Jurkat, Clone E6-1 (cell line): ENCODE results near the gene KCTD2.
"Not testable (repeated sequence)": the region's sequence is repeated elsewhere in the genome, so short reads cannot be mapped to it uniquely, and the experiment has no call there.

ENCODE experiments used
- DNase-seq: peaks from one replicate; pipeline ENCODE4 v3.0.0-alpha.2; 2011; ENCODE audit warnings: low read depth, low spot score
- H3K4me3 ChIP-seq: 2 replicates; pipeline ENCODE4 v1.5.1; 2011; ENCODE audit warnings: mild to moderate bottlenecking, low read length, control low read depth, moderate library complexity

KCTD2 gene

DNA sequence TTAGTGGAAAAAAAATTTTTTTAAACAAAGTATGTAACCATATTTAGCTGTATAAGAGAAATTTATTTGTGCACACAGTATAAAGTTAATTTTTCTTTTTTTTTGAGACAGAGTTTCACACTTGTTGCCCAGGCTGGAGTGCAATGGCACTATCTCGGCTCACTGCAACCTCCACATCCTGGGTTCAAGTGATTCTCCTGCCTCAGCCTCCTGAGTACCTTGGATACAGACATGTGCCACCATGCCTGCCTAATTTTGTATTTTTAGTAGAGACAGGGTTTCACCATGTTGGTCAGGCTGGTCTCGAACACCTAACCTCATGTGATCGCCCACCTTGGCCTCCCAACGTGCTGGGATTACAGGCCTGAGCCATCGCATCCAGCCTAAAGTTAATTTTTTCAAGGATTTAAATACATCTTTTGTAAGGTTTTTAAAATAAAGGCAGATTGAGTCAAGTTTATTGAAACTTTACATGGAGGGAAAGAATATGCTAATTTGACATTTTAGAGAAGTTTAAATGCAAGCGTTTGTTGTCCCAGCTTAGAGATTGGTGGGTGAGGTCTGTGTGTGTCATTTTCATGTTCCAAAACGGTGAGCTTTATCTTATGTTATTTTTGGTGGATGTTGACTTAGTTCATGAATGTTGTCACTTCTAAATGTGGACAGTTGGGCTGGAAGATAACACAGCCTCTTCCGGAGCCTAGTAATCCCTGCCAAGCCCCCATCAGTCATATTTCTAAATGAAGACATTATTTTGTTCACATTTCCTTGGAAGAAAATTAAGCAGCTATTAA, 24.6 kb downstream of the KCTD2 start:
- not testable (repeated sequence) for DNase-seq, H3K4me3 ChIP-seq

DNA sequence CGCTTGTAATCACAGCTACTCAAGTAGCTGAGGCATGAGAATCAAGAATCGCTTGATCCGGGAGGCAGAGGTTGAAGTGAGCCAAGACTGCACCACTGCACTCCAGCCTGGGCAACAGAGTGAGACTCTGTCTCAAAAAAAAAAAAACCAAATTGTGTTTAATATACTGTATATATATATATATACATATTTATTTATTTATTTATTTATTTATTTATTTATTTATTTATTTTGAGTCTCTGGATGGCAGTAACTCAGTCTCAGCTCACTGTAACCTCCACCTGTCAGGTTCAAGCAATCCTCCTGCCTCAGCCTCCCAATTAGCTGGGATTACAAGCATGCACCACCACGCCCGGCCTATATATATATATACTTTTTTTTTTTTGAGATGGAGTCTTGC, 25.9 kb downstream of the KCTD2 start:
- DNase-seq, H3K4me3 ChIP-seq: not testable (repeated sequence)

DNA sequence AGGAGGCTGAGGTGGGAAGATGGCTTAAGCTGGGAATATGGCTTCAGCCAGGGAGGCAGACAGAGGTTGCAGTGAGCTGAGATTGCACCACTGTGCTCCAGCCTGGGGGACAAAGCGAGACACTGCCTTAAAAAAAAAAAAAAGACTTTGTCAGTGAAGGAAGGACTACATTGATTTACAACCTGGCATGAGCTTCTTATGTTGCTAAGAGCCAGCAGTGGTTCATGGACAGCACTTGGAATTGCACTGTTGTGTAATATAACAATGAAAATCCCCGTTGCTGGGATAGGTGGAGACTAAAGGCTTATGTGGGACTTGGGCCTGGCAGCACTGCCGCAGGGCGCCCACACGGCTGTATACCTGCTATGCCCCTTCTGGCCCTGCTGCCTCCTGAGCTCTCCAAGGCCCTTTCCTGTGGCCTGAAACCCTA, 26.6 kb downstream of the KCTD2 start:
- DNase-seq, result no peak
- H3K4me3 ChIP-seq, result no peak overlapping the region

DNA sequence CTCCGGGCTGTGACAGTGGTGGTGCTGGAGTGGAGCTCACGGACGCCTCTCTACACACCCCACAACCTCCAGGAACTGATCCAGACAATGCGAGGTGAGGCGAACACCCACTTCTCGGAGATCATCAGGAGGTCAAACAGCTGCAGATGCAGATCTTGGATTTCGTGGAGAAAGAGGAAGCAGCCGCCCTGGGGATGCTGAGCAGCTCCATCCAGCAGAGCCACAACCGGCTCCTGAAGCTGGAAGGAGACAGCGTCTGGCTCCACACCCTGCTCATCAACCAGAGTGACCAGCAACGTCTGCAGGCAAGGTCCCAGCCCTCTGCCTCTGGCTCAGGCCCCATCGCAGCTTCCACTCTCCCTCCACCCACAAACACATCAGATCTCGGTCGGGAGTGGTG, 27.5 kb downstream of the KCTD2 start:
- DNase-seq, result no peak
- no peak overlapping the region for H3K4me3 ChIP-seq

DNA sequence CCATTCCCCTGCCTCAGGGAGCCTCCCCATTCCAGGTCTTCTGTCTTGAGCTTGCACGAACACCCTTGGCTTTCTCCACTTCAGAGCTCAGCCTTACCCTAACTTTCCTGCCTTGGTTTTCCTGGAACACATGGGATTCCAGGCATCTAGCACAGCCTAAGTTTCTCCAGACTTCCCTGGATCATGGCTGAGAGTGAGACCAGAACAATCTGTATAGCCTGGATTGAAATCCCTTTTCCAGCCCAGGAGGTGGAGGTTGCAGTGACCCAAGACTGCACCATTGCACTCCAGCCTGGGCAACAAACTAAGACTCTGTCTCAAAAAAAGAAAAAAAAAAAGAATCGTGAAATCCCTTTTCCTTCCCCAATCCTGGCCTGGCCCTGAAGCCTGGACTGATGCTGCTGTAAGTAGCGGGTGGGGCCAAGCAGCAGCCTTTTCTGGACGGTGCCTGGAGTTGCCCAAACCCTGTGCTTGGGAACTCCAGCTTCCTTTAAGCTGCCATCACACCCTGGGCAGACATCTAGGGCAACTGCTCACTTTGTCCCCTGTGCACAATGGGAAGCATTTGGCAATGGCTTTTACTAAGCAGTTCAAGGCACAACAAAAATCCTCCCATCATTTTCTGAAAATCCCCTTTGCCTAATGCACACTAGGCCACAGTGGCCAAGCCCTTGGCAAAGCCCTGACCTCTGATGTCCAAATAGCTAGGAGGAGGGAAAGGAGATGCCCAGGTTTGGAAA, 28.7 kb downstream of the KCTD2 start:
- DNase-seq, result no peak
- H3K4me3 ChIP-seq, result no peak overlapping the region

DNA sequence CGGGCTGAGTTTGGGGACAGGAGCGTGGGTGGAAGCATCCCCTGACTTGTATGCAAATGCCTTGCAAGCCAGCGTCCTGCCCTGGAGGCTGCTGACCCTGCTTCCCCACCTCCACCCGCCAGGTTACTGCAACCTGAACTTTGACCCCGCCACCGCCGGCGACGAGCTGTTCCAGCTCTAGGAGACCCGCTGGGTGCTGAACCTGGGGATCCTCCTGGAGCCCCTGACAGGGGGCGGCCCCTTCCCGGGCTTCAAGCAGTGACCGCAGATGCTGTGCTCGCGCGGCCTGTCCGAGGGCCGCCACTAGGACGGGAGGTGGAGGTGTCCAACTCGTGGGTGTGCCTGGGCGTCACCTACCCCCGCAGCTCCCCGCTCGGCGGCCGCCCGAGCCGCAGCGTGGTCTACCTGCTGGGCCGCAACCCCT, 30.1 kb downstream of the KCTD2 start:
- H3K4me3 ChIP-seq, result no peak overlapping the region
- DNase-seq, result no peak

DNA sequence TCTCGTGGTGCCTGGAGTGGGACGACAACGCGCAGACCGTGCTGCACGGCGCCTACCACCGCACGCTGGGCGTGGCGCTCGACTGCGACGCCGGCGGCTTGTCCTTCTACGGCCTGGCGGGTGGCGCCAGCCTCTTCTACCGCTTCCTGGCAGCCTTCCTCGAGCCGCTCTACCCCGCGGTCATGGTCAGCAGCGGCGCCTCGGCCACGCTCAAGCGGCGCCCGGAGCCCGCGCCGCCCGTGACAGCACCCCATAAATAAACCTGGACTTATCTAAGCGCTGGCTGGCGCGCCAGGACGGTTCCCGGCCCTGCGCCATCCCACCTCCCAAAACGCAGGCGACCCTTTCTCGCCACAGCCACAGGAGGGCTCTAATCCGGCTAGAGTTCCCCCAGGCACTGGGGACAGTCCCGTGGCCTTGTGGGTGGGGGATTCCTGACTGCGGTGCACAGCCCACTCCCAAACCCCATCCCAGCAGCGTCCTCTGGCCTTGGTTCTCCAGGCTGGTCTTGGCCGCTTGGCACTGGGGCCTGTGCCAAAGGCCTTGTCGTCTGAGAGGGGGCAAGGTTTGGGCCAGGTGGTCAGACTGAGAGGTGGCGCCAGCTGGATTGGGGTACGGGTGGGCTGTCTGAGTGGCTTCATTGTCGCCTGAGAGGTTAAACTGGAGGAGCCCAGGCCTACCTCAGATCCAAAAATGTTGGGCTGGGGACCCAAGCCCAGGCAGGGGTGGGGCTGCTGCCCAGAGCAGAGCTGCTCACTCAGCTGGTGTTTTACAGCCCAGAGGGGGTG, 30.7 kb downstream of the KCTD2 start:
- DNase-seq, result no peak
- no peak overlapping the region for H3K4me3 ChIP-seq

DNA sequence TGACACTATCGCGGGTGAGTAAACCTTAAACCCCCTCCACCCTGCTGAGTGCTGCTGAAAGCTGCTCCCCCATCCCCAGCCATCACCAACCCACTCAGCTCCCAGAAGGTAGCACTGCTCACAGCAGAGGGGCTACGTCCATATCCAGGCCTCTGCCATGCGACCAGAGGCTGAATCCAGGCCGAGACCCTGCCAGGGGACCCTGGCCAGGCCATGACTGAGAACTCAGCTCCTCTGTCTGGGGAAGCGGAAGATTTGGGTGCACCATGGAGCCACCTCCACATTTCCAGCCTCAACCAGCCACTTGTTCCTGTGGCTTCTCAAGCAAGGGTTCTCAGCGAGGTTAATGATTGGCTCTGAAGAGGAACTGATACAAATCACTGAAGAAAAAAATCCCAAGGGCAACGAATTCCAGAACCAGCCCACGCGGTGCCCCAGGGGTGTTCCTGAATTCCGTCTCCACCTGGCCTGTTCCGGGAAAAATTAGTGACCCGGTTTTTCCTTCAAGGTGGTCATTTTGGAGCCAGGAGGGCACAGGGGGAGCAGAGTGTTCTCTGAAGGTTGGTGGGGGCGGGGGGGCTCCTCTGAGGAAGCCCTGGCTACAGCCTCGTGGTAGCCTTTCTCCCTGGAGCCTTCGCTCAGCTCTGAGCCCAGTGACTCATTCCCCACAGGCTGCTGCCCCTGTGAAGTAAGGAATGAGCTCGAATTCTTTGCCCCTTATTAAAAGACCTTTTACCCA, 31.4 kb downstream of the KCTD2 start:
- DNase-seq, result no peak
- H3K4me3 ChIP-seq, result no peak overlapping the region

DNA sequence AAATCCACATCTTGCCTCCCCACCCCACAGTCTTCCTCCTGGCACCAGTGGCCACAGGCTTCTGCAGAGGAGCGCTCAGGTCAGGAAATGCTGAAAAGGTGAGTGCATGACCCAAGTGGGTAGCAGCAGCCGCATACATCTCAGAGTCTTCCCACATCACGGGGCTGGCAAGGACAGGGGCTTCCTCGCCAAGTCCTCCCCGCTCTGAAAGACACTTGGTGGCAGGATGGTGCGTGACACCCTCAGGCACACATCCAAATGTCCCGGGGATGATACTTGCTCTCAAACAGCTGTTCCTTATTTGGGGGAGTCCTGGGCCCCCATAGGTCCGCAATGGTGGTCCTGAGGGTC, 32.0 kb downstream of the KCTD2 start:
- H3K4me3 ChIP-seq, result no peak overlapping the region
- DNase-seq, result no peak

DNA sequence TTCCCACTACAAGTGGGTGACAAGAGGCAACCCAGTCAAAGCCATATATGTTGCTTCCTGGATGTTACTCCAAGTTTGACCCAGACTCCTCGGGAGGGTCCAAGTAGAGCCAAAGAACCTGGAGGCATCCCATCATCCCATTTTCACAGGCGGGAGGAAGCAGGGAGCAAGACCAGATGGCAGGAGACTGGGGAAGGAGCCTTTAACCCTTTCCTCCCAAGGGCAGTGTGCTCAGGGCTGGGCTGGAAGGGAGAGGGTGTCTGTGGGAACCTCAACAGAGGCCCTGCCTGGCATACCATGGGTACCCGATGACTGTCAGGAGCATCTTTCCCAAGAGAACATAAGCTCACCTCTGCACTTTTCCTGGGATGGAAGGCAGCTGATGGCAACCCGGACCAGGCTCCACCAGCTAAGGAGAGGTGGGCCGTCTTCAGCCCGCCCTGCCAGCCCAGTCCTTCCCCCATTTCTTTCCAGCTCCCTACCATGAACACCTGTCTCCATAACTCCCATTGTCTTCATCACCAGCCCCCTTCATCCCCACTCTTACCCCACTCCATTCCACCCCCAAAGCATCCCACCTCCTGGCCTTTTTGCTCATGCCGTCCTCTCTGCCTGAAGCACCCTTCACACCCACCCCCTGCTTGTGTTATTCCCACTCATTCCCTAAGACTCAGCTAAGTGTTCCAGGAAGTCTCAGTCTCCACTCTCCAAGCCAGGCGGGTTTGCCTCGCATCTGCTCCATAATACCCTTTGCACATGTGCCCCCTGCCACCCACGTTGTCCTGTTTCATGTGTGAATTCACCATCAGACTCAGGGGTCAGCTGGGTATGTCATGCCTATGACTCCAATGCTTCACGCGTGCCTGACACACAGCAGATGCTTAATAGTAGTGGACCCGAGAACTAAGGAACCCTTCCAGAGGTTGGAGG, 34.9 kb downstream of the KCTD2 start:
- no peak for DNase-seq
- no peak overlapping the region for H3K4me3 ChIP-seq

DNA sequence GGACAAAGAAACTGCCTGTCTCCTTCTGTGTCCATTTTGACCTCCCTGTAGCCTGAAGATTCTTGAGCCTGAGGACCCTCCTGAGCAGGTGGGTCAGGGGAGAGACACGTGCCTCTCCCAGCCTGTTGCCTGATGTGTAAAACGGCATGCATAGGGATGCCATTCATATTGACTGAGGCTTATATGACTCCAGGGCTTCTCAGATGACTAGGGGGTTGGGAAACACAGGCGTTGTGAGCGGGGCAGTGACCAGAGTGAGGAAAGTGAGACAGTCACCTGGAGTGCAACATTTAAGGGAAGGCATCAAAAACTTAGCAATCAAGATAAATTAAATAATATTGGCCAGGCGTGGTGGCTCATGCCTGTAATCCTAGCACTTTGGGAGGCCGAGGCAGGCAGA, 35.7 kb downstream of the KCTD2 start:
- no peak overlapping the region for H3K4me3 ChIP-seq
- DNase-seq, result no peak

DNA sequence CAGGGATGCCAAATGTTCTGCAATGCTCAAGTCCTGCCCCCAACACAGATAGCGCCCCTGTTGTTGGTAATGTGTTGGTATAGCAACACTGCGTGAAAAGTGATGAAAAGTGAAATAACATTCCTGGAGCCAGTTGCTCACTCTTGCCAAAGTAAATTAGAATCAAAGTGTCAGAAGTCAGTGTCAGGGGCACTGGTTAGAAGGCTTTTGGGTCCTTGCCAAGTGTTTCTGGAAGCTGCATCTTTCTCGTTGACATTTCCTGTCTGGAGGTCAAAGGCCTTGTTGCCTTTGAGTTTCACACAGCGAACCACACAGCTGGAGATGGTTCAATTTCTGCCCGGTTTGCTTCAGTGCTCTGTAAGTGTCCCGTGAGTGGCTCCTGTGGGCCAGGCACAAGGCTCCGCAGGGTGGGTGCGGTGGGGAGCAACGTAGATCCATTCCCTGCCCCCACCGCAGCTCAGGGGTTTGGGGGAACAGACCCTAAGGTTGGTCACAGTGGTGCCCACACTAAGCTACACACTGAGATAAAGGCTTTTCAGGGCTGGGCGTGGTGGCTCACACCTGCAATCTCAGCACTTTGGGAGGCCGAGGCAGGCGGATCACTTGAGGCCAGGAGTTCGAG, 37.1 kb downstream of the KCTD2 start:
- peak; percentile 80 for DNase-seq
- no peak overlapping the region for H3K4me3 ChIP-seq

DNA sequence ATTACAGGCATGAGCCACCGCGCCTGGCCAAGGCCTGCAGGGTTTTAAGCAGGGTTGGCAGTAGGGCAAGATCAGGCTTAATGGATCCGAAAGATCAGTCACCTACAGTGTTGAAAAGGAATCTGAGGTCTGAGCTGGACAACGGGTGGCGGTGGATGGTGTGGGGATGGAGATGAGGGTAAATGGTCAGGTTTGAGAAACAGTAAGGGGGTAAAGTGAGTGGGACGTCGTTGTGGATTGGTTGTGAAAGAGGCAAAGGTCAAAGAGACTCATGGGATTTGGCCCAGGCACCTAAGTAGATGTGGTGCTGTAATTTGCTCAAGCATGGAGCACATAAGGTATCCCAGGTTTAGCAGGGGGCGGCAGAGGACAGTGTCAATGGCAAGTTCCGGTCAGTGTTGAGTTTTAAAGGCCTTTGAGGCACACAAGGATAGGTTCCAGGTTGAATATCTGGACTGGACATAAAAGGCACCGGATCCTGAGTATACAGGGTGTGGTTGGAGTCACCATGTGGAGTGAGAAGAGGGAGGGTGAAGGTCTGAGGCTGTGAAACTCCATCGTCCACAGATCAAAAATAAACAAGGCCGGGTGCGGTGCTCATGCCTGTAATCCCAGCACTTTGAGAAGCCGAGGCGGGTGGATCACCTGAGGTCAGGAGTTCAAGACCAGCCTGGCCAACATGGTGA, 39.6 kb downstream of the KCTD2 start:
- DNase-seq, result no peak
- H3K4me3 ChIP-seq, result no peak overlapping the region

DNA sequence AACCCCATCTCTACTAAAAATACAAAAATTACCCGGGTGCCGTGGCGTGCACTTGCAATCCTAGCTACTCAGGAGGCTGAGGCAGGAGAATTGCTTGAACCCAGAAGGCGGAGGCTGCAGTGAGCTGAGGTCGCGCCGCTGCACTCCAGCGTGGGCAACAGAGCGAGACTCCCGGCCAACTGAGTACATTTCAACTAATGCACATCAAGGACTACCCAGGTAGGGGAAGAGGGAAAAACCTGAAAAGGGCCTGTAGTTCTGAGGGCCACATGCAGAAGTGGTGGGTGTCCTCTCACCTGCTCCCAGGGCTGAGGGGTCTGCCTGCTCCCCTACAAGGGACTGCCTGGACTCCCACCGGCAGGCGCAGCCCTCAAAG, 40.1 kb downstream of the KCTD2 start:
- no peak for DNase-seq
- H3K4me3 ChIP-seq, result no peak overlapping the region; the same call in 1 of the 2 replicates

DNA sequence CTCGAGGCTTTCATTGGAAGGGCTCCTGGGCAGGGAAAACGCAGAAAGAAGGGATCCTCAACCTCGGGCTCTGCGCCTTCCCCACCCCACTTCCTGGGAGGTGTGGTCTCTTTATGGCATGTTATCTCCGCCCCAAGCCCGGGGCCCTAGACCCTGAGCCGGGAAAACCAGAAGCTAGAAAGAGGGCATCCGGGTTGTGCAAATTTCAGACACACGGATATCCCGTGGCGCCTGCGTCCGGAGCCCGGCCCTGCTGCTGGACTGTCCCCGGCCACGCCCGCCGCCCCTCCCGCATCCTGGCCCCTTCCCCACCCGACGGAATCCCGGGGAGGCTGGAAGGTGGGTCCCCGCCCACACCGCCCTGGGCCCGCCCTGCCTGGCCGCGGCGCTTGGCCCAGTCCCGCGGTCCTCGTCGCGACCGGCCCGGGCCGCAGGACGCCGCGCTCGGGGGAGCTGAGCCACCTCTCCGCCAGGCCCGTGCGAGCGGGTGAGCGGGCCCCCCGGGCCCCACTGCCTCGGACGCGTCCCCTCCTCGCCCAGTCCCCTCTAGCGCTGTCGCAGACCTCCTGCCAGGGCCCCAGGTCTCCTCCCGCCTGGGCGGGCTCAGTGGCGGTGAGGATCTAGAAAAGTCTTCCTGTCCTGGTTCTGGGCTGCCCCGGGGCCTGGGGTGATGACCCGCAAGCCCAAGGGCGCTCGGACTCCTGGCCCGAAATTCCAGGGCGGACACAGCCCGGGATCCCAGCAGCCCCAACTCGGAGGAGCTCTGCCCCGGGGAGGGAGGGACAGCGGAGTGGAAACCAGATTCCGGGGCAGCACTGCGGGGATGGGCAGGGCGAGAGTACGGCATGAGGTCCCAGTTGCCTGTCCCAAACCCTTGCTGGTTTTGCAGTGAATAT, 40.8 kb downstream of the KCTD2 start, which contains the start of gene SLC16A5:
Gene SLC16A5 (plus strand): TSS at position 397 of the 896 bp plus-strand sequence. CDS start 5,683 bp downstream, outside the sequence.
- no peak within 1 kb of the TSS; the same call in 1 of the 2 replicates for H3K4me3 ChIP-seq
- DNase-seq, result no peak
